ENCODE results near the gene ATN1. TPM values are rescaled to one million over a fixed set of nuclear protein-coding genes. Genes with fewer than 3 reads are reported as not detected.
A peak's percentile ranks its signal among the peaks of the same experiment; 100 is the strongest.

Gene ATN1
- total and polyA plus RNA-seq, 11 donors: 38.4 to 82.9 (median 65.6) TPM

DNA sequence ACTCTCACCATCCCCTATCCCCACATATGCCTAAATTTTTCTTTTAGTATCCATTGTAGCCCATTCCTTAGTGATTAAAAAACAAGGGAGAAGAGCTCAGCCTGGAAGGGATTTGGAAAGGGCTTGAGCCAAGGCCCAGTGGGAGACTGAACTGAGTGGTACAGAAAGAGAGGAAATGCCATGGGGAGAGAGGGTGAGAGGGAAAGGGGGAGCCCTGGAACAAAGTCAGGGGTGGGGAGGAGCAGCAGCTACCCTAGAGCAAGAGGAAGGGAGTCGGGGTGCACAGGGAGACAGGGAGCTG lies 2.6 kb upstream of the ATN1 start:
- Histone ChIP-seq H3K9me3 (no peaks in the 10 kb centered on the region), H3K36me3 (peaks cover 0 to 6% (median 0%) of the 10 kb centered on the region in 9 donors), H3K4me1 (peaks cover 12 to 67% (median 44%) of the 10 kb centered on the region in 12 donors), H3K27me3 (no peaks in the 10 kb centered on the region), H3K4me3 (peak overlapping the region in 4 of 12 donors; percentile 70 to 98 (median 91)), H3K27ac (peak overlapping the region; percentile 87 to 98 (median 96))
- WGBS, 4 donors: 18 to 25% (median 22%) methylated on average over 1 of the region's 1 CpG
- peak in 1 of 4 donors; percentile 1 for ATAC-seq
- intact Hi-C loops (cut with DNase I): loop anchor here in 4 of 10 donors (1.0 to 5.0 kb wide), 6 partner anchors 14 to 187 kb away; partner anchors contain the start of genes C12orf57 (in 1 of the 4) and SPSB2 (in 1 of the 4)
- TF ChIP-seq POLR2A (IDR thresholded peaks at IDR 0.05): no peak
- TF ChIP-seq, protein P1, sequence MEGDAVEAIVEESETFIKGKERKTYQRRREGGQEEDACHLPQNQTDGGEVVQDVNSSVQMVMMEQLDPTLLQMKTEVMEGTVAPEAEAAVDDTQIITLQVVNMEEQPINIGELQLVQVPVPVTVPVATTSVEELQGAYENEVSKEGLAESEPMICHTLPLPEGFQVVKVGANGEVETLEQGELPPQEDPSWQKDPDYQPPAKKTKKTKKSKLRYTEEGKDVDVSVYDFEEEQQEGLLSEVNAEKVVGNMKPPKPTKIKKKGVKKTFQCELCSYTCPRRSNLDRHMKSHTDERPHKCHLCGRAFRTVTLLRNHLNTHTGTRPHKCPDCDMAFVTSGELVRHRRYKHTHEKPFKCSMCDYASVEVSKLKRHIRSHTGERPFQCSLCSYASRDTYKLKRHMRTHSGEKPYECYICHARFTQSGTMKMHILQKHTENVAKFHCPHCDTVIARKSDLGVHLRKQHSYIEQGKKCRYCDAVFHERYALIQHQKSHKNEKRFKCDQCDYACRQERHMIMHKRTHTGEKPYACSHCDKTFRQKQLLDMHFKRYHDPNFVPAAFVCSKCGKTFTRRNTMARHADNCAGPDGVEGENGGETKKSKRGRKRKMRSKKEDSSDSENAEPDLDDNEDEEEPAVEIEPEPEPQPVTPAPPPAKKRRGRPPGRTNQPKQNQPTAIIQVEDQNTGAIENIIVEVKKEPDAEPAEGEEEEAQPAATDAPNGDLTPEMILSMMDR (IDR thresholded peaks at IDR 0.05): no peak
- DNase-seq: no peak

DNA sequence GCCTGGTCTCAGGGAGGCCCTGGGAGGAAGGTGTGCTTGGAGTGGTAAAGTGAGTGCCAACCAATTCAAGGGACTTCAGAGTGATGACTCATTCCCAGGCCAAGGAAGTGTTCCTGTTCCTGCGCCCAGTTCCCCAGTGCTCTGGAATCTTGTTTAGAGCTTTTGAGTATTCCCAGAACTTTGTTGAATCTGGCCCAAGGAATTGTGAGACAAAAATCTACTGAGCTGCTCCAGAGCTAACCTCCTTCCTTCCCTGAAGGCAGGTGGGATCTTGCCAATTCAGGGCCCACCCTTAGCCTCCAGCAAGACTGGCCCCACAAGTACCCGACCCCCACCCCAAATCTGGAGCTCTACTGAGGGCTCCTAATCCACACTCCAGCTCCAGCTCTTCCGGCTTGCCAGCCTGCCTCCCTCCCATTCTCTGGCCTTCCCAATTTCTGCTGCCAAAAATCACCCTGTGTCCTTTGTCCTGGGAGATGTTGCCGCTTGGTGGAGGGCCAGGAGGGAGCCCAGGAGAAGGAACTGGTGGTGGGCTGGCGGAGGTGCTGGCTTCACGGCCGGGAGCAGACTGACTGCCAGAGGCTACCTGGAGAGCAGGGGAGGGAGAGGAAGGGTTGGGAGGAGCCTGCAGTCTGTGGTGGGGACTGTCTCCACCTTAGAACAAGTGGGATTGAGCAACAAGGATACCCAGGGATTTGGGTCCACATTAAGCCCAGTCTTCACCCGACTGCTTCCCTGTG lies 2.0 kb upstream of the ATN1 start:
- Histone ChIP-seq H3K9me3 (no peaks in the 10 kb centered on the region), H3K27me3 (no peaks in the 10 kb centered on the region), H3K36me3 (peaks cover 0 to 6% (median 0%) of the 10 kb centered on the region in 9 donors), H3K4me3 (peak overlapping the region in 11 of 12 donors; percentile 53 to 98 (median 78)), H3K4me1 (peaks cover 12 to 69% (median 46%) of the 10 kb centered on the region in 12 donors), H3K27ac (peak overlapping the region; percentile 87 to 98 (median 96))
- ATAC-seq: peak; percentile 49 to 63 (median 54)
- TF ChIP-seq, protein P1 (IDR thresholded peaks at IDR 0.05): no peak
- peak in 1 of 2 donors; percentile 34 for TF ChIP-seq POLR2A (IDR thresholded peaks at IDR 0.05)
- intact Hi-C loops (cut with DNase I): loop anchor here in 4 of 10 donors (1.0 to 5.0 kb wide), 6 partner anchors 13 to 187 kb away; partner anchors contain the start of genes C12orf57 (in 1 of the 4) and SPSB2 (in 1 of the 4)
- WGBS, 4 donors: 6 to 12% (median 8%) methylated on average over 8 of the region's 8 CpGs
- DNase-seq: peak; percentile 78 to 84 (median 79)

DNA sequence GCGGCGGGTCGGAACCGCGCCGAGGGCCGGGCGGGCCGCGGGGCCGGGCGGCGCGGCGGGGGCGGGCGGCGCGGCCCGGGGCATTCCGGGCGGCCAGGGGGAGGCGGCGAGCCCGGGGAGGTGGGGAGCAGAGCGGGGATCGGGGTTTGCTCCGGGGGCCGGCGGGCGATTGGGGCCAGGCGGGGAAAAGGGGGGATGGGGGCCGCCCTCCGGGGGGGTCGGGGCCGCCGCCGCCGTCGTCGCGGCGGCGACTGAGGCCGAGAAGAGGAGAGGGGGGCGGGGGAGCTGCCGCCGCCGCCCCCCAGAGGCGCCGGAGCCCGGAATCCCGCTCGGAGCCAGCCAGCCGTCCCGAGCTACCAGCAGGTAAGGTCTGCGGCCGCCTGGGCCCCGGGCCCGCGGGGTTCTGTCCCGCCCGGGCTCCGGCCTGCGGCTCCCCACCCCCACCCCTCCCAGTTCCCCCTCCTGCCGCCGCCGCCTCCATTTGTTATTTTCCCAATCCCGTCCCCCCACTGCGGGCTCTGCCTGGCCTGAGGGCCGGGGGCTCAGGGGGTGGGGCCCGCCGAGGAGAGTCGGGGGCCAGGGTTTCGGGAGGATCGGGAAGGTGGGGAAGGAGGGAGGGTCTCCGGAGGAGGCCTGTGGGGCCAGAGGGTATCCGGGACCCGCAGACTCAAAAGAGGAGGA lies 403 bp downstream of the ATN1 start:
- peak in 1 of 4 donors; percentile 1 for ATAC-seq
- Histone ChIP-seq H3K27me3 (no peaks in the 10 kb centered on the region), H3K4me1 (peaks cover 12 to 81% (median 63%) of the 10 kb centered on the region in 12 donors), H3K36me3 (peaks cover 0 to 11% (median 0%) of the 10 kb centered on the region in 9 donors), H3K9me3 (no peaks in the 10 kb centered on the region), H3K4me3 (peak overlapping the region; percentile 67 to 98 (median 83)), H3K27ac (peak overlapping the region; percentile 87 to 98 (median 96))
- 0 to 2% (median 1%) methylated on average over 4 to 74 of the region's 79 CpGs for WGBS, 4 donors
- DNase-seq: peak in 3 of 5 donors; percentile 34 to 49 (median 46)
- TF ChIP-seq POLR2A (IDR thresholded peaks at IDR 0.05): no peak
- TF ChIP-seq, protein P1 (IDR thresholded peaks at IDR 0.05): no peak
- intact Hi-C loops (cut with DNase I): loop anchor here in 2 of 10 donors (5.0 kb wide), 2 partner anchors 56 to 184 kb away; partner anchors contain the start of gene SPSB2 (in 1 of the 2)

Measured in heart left ventricle (tissue), 16 donors.